KMS-11 (cell line): ENCODE results near the gene EYA3.

ENCODE experiments used
- H2AFZ ChIP-seq: fragments of 200-600 bp; sonication (generic); 2 replicates; pipeline ENCODE4 v1.6.1; 2016; ENCODE audit warnings: antibody characterized with exemption, mixed run types, low read depth
- H3K27ac ChIP-seq: fragments of 200-600 bp; sonication (generic); 2 replicates; pipeline ENCODE4 v1.6.1; 2016; ENCODE audit warnings: mild to moderate bottlenecking, mixed run types
- H3K27me3 ChIP-seq: fragments of 200-600 bp; sonication (generic); 2 replicates; pipeline ENCODE4 v1.6.1; 2017; ENCODE audit warnings: mild to moderate bottlenecking, low read depth, mixed run types, moderate library complexity; ENCODE audit not compliant: insufficient read depth
- H3K36me3 ChIP-seq: fragments of 200-600 bp; sonication (generic); 2 replicates; pipeline ENCODE4 v1.6.1; 2017; ENCODE audit warnings: mild to moderate bottlenecking, mixed run types; ENCODE audit not compliant: insufficient read depth
- H3K4me1 ChIP-seq: fragments of 200-600 bp; sonication (generic); 2 replicates; pipeline ENCODE4 v1.6.1; 2016; ENCODE audit warnings: mild to moderate bottlenecking, low read depth, mixed run types; ENCODE audit not compliant: poor library complexity, severe bottlenecking
- H3K4me2 ChIP-seq: fragments of 200-600 bp; sonication (generic); 2 replicates; pipeline ENCODE4 v1.7.0; 2016; ENCODE audit warnings: mild to moderate bottlenecking, mixed run types
- H3K4me3 ChIP-seq: fragments of 200-600 bp; sonication (generic); IDR thresholded peaks from 2 replicates; pipeline ENCODE4 v1.6.1; 2017; ENCODE audit warnings: low read depth, low read length, mixed read lengths; ENCODE audit not compliant: insufficient read depth
- H3K79me2 ChIP-seq: fragments of 200-600 bp; sonication (generic); 2 replicates; pipeline ENCODE4 v1.6.1; 2016; ENCODE audit warnings: low read depth, mixed run types; ENCODE audit not compliant: insufficient read depth
- H3K9ac ChIP-seq: fragments of 200-600 bp; sonication (generic); 2 replicates; pipeline ENCODE4 v1.6.1; 2016; ENCODE audit warnings: mild to moderate bottlenecking, mixed run types
- H4K20me1 ChIP-seq: fragments of 200-600 bp; sonication (generic); 2 replicates; pipeline ENCODE4 v1.6.1; 2016; ENCODE audit warnings: mild to moderate bottlenecking, mixed run types; ENCODE audit not compliant: insufficient read depth
- CTCF ChIP-seq: fragments of 200-600 bp; sonication (generic); conservative IDR thresholded peaks from 2 replicates; pipeline ENCODE4 v1.6.1; 2017; ENCODE audit warnings: low read depth, mild to moderate bottlenecking, antibody characterized with exemption, low read length, moderate library complexity, mixed read lengths

The EYA3 gene

GRCh38 chr1:28044399-28044798, 44.0 kb downstream of the EYA3 start:
- no peaks in the 10 kb centered on the region for H3K36me3 ChIP-seq
- no peak overlapping the region for H3K4me2 ChIP-seq
- H3K4me1 ChIP-seq = no peaks in the 10 kb centered on the region
- no peaks in the 10 kb centered on the region for H3K79me2 ChIP-seq
- H3K27ac ChIP-seq = no peak overlapping the region
- no peak for TF ChIP-seq CTCF
- no peaks in the 10 kb centered on the region for H3K27me3 ChIP-seq
- no peak overlapping the region for H3K4me3 ChIP-seq
- H4K20me1 ChIP-seq = no peaks in the 10 kb centered on the region
- no peak overlapping the region for H2AFZ ChIP-seq
- no peak overlapping the region for H3K9ac ChIP-seq

GRCh38 chr1:28039341-28039740, 49.1 kb downstream of the EYA3 start:
- Histone ChIP-seq H3K79me2 (no peaks in the 10 kb centered on the region), H3K4me3 (no peak overlapping the region), H2AFZ (no peak overlapping the region), H3K27me3 (no peaks in the 10 kb centered on the region), H3K9ac (no peak overlapping the region), H4K20me1 (no peaks in the 10 kb centered on the region), H3K4me1 (peaks cover 3% of the 10 kb centered on the region), H3K4me2 (no peak overlapping the region), H3K36me3 (no peaks in the 10 kb centered on the region), H3K27ac (no peak overlapping the region)
- no peak for TF ChIP-seq CTCF

DNA sequence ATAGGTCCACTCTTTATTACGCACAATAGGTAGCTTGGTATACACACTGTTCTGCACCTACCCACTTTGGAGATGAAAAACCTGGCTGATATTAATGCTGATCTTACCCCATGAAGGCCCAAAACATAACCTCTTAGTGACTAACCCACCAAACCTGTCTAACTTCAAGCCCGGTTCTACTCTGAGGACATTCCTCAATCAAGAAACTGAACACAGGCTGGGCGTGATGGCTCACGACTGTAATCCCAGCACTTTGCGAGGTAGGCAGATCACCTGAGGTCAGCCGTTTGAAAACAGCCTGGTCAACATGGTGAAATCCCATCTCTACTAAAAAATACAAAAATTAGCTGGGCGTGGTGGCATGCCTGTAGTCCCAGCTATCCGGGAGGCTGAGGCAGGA, 50.5 kb downstream of the EYA3 start:
- Histone ChIP-seq H3K4me1 (peaks cover 3% of the 10 kb centered on the region), H4K20me1 (no peaks in the 10 kb centered on the region), H3K4me3 (no peak overlapping the region), H3K4me2 (no peak overlapping the region), H2AFZ (no peak overlapping the region), H3K79me2 (no peaks in the 10 kb centered on the region), H3K36me3 (no peaks in the 10 kb centered on the region), H3K27me3 (no peaks in the 10 kb centered on the region), H3K9ac (no peak overlapping the region), H3K27ac (no peak overlapping the region)
- no peak for TF ChIP-seq CTCF

DNA sequence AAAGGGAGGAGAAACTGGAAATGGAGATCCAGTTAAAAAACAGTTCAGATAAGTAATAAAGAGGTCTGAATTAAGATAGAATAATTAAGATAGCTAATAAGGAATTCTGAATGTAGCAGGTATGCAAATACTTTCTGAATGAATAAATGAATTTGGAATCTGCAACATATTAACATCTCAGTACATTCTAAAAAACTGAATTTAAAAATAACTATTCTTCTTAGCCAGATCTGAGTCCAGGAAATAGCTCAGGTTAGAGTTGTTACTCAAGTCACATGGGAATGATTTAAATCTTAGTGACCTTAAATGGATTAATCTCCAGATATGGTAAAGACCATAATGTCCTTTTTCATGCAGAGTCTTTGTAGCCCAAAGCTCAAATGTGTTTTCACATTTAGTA, 51.2 kb downstream of the EYA3 start:
- H3K4me1 ChIP-seq = peaks cover 3% of the 10 kb centered on the region
- no peak for TF ChIP-seq CTCF
- no peak overlapping the region for H3K27ac ChIP-seq
- no peaks in the 10 kb centered on the region for H3K79me2 ChIP-seq
- no peaks in the 10 kb centered on the region for H3K27me3 ChIP-seq
- H3K9ac ChIP-seq = no peak overlapping the region
- no peaks in the 10 kb centered on the region for H3K36me3 ChIP-seq
- no peaks in the 10 kb centered on the region for H4K20me1 ChIP-seq
- no peak overlapping the region for H3K4me2 ChIP-seq
- H2AFZ ChIP-seq = no peak overlapping the region
- no peak overlapping the region for H3K4me3 ChIP-seq

DNA sequence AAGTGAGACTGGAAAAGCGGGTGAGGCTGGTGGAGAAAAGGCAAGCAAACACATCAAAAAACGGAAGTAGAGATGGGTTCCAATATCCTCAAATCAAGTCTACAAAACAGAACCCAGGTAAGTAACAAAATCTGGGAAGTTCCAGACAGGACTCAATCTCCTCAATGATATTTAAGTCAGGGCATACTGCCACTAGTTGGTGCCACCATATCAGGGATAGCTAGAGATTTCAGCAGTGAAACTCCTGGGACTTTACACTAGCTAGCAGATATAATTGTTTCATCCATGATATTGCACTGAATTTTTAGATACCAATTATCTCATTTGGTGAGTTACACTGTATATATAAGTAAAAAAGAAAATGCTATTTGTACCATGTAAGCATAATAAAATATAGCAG, 52.0 kb downstream of the EYA3 start:
- no peak overlapping the region for H3K27ac ChIP-seq
- no peak overlapping the region for H2AFZ ChIP-seq
- H3K79me2 ChIP-seq = no peaks in the 10 kb centered on the region
- peaks cover 3% of the 10 kb centered on the region for H3K4me1 ChIP-seq
- H3K4me2 ChIP-seq = no peak overlapping the region
- no peaks in the 10 kb centered on the region for H3K36me3 ChIP-seq
- no peaks in the 10 kb centered on the region for H4K20me1 ChIP-seq
- no peaks in the 10 kb centered on the region for H3K27me3 ChIP-seq
- H3K4me3 ChIP-seq = no peak overlapping the region
- no peak for TF ChIP-seq CTCF
- H3K9ac ChIP-seq = no peak overlapping the region
